HG02973 (cell line): ENCODE measurements around the gene ADAMTS12.

Source experiments
- ATAC-seq: cut with Tn5 transposase; IDR thresholded peaks from one replicate; pipeline ENCODE4 v1.9.1; 2021; ENCODE audit warnings: moderate library complexity; ENCODE audit not compliant: unreplicated experiment

ADAMTS12 gene

DNA sequence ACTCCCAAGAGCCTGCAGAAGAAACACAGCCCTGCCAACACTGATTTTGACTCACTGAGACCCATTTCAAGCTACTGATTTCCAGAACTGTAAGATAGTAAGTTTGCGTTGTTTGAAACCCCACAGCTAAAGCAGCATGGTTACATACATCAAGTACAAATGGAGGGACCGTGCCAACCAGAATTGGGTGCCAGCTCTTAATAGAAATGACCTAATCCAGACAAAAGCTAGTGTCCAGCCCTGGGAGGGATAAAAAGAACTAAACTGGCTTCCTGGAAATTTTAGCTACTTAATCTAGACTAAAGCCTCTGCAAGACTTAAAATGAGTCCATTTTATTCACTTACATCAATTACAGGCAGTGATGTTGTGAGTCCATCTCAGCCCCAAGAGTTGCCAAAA, 122.6 kb downstream of the ADAMTS12 start:
- no peak for ATAC-seq

DNA sequence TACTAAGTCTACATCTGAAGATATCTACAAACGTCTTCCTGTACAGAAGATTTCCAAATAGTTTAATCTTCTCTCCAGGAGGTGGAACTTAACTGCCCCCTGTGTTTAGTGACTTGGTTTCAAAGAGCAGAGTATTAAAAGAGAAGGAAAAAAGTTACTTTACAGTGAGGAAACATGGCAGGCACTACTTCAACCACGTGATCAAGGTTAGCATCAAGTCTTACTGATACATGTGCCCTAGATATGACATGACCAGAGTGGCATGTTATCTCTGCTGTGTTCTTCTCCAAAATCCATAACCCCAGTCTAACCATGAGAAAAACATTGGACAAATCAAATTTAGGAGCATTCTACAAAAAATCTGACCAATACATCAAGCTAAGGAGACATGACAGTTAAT, 125.8 kb downstream of the ADAMTS12 start:
- ATAC-seq: no peak

DNA sequence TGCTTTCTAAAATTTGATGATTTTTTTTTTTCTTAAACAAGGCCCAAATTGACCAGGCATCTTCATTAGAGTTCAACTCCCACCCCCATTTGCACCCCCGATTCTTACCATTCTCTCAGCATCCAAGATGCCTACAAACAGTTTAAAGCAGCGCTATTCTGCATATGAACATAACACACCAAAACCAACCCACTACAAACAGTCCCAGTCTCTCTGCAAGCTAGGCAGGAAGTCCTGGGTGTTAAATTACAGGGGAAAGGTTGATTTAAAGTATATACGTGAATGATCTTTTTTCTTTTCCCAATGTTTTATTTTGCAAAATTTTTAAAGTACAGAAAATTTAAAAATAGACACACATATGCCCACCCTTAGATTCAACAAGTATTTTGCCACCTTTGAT, 127.0 kb downstream of the ADAMTS12 start:
- no peak for ATAC-seq

DNA sequence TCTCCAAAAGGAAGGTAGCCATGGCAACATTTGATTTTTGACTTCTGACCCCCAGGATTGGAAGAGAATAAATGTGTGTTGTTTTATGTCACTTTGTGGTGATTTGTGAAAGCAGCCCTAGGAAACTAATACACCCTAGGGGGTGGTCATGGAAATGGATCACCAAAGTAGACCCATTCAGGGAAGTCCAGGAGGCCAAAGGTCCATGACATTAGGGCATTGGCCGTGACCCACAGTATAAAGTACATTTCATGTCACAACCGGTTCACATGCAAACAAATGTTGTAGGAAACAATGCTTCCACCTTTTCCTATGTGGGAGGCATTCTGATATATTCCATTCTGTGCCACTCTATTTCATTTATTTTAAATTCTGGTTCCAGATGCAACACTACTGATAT, 128.4 kb downstream of the ADAMTS12 start:
- no peak for ATAC-seq

DNA sequence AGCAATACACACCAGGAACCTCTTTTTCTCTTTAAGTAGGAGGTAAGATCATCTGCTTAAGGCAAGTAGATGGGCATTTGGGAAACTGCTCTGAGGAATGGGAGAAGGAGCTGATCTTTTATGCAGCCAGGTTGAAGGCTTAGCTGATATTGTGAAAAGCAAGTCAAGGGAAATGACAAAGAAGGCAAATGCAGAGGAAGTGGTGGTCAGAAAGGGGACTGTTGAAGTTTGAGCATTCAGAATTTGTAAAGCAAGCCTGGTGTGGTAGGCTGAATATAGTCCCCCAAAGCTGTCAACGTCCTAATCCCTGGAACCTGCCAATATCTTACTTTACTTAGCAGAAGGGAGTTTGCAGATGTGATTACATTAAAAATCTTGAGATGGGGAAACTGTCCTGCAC, 128.9 kb downstream of the ADAMTS12 start:
- no peak for ATAC-seq

DNA sequence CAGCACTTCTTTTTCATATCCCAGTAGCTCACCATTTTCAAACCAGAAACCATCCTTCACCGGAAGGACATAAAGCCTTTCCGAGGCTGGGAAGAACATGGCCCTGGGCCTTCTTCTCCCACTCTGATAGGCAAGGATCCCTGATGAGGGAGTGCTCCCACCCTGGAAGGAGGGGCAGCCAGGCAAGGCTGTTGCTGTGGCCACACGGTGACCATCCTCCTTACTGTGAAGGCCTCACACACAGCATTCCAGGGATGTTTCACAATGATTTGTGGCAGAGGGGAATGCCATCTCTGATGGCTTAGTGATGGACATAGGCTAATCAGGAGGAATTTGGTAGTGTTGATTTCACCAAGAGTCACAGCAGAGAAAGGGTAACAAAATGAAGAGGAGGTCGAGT, 130.7 kb downstream of the ADAMTS12 start:
- ATAC-seq: no peak

DNA sequence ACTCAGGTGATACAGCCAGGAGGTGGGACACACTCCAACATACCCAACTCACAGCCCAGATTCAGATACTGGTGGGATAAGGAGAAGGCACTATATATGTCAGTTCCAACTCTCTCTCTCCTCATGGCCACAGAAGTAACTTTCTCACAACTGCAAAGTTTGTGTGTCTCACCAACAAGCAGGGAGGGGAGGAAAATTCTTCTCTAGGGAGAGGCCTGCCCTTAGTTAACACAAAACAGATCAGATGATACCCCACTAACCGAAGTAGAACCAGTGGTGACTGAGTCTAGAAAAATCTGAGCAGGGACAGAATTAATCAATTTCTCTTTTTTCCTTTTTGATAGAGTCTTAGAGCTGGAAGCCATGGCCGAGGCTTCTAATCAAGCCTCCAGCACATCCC, 133.1 kb downstream of the ADAMTS12 start:
- no peak for ATAC-seq

DNA sequence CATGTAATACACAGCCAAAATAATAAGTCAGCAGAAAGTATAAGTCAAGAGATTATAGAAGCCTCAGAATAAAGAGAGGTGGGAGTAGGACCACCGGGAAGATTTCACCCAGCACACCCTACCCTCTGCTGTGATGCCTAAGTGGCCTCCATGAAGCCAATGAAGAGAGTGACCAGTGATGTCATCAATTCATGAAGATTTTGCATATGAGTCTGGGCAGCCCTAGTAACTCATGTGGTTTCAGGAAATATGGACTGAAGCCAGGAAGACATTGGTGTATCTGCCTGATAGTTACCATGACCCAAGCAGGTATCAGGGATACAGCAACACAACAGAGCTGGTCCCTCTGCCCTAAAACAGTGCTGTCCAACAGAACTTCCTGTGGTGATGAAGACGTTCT, 135.3 kb downstream of the ADAMTS12 start:
- ATAC-seq: no peak

DNA sequence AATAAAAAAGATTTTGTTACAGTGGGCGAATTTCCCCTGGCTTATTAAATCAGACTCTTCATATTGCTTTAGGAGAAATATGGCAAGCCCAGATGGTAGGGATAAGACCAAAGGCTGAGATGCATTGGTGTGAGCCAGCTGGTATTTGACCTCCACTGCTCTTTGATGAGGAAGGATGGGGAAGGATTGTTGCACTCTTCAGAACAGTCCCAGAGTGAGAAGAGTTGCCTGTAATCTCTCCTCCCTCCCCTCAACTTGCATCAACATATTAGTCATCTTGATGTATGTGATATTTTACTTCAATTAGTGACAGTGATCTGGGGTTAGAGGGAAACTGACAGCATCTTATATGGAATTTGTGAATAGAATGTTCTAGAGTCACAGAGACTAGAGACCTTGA, 136.6 kb downstream of the ADAMTS12 start:
- no peak for ATAC-seq

DNA sequence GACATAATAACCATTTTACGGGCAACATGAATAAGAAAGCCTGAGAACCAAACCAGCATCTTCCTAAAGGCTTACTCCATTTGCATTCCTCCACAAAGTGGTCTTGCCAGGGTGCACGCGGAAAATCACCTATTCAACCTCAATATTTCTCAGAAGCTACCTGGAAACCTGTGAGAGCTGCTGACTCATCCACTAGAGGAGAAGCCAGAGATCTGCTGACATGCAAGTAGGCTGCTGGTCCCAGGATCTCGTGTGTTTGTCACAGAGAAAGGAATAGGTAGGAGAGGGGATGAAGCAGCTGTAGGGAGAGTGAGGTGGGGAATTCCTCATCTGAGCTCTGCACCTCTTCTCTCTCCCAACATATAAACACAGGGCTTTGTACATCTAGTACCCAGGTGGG, 138.1 kb downstream of the ADAMTS12 start:
- ATAC-seq: no peak

DNA sequence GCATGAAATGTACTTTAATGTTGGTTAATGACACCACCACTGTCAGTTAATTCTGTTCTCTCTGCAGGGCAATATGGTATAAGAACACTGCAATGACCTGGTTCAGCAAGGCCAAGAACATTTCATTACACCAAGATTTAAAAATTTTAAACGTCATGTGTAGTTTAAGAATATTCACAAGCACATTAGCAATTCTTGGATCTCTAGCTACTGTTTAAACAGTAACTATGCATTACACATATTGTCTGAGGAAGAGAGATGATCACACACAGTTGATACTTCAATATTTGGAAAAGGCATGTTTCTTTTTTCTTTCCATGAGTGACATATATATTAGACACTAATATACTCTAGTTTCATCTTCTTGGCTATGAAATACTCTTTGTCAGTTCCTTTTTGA, 143.0 kb downstream of the ADAMTS12 start:
- no peak for ATAC-seq

DNA sequence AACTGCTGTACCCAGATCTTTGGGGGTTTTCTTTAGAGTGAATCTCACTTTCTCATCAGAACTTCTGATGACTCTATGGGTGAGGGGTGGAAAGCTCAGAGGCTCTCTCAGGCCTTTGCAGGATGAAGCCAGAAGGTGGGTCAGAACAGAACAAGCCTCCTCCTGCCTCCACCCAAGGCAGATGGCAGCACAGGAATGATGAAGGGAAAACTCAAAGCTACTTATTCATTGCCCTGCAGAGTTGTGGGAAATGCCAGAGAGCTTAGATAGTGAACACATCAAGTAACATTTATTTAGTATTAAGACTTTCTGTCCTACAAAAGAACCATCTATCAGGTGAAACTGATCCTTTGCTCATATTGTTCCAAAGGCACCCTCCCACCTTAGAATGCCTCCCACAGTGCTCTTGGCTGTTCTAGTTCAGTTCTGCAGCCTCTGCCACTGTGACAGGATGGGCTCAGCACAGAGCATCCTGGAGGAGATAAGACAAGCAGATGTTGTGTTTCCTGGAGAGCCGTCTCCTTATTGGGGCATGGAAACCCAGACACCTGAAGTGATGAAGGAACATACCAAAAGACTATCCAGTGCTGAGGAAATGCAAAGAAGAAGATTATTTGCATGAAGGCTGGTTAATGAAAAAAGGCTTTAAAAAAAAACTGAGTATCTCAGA, 146.6 kb downstream of the ADAMTS12 start:
- no peak for ATAC-seq

DNA sequence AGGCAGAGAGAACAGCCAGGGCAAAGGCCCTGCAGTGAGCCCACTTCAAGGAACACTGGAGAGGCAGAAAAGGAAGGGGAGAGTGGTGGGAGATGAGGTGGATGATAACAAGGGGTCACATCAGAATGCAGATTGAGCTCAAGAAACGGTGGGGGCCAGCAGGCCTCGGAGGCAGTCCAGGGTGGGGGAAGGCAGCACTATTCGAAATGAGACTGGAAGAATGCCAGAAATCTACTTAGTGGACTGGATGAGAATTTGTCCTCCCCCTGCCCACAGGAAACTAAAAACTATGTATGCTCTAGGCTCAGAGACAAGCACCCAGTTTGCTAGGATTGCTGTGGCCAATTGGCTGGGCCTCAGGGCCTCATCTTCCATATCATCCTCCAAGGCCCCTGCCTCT, 148.7 kb downstream of the ADAMTS12 start:
- ATAC-seq: no peak

DNA sequence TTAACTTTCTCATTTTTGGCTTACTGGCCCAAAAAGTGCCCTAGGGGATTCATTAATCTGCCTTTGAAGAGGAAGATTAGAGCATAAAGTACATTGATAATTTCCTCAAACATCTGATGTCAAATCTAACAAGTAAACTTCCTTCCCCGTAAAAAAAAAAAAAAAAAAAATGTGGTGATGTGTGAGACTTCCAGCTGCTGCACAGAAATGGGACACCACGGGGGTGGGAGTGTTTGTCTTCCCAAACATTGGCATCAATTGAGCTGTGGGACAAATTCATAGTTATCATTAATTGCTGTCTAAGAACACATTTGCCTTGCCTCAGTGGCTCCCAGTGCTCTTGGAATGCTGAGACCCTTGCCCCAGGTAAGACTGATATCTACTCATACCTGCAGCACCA, 149.6 kb downstream of the ADAMTS12 start:
- ATAC-seq: no peak

DNA sequence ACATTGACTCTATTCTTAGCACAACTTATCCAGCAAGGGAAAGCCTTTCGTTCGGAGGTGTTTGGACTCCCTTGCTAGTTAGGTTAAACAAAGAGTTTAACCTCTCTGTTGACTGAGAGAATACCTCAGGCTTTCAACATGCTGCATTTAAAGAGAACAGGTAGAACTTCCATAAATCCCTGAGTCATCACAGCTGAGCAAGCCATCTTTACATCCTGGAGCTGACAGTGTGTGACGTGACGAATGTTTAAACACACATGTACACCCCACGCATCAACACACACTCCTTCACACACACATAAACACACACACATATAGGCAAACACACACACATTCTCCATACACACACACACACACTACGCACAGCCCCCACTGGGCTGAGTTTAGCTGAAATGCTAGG, 152.8 kb downstream of the ADAMTS12 start:
- ATAC-seq: no peak

DNA sequence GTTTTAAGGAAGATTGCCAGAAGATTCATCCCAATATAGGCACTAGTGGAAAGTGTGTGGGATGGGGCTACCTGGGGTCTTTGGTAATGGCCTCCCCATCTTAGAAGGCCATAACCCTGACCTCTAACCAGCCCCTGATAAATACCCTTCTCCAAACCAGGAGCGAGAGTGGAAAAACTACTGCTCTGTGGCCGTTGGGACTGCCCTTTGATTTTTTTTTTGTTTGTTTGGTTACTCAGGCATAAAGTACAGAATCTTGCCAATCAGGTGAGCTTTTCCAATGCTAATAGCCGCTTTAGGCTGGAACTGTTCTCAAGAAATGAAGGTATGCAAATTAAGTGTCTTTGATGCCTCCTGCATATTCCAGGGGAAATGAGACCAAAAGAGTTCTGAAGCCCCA, 153.7 kb downstream of the ADAMTS12 start:
- no peak for ATAC-seq

DNA sequence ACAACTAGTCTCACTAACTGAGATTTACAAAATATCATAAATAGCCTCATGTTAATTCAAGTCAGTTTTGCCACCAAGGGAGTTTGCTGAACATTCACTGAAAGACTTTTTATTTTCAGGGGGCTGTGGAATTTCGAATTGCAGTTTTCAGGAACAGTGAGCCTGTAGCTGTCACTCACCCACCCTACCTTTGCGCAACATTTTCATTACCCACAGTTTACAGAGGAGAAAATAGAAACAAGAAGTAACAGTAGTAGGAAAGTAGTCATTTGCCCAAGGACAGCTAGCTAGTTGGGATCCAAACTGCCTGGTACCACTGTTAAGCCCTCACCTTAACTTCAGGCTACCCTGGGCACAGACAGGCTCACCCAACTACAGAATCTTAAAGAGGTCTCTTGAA, 154.1 kb downstream of the ADAMTS12 start:
- ATAC-seq: no peak

DNA sequence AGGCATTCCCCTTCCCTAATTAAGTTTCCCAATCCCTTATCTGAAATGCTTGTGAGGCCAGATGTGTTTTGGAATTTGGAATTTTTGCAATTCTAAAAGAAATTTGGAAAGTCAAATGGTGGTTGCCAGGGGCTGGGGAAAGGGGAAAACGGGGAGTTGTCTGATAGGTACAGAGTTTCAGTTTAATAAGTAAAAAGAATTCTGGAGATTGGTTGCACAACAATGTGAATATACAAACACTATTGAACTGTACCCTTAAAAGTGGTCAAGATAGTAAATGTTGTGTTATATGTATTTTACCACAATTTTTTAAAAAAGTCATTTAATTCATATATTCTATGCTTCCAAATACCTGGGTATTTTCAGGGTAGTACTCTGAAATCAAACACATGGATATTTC, 154.5 kb downstream of the ADAMTS12 start:
- no peak for ATAC-seq

DNA sequence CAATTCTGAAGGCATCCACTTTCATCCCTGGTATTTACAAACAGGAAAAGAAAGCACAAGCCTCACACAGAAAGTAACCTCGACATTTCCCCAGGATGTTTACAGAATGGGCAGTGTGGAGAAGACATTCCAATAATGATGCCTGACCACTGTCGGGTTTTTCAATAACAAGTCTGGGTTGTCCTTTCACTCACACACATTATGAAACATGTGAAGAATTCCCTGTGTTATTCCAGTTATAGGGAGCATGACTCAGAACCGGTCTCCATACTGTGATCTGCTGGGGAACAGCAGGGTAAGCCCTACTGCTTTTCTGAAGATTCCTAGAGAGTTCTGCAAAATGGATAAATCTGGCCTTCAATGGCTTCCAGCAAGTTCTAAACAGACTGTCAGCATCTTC, 155.3 kb downstream of the ADAMTS12 start:
- ATAC-seq: no peak

DNA sequence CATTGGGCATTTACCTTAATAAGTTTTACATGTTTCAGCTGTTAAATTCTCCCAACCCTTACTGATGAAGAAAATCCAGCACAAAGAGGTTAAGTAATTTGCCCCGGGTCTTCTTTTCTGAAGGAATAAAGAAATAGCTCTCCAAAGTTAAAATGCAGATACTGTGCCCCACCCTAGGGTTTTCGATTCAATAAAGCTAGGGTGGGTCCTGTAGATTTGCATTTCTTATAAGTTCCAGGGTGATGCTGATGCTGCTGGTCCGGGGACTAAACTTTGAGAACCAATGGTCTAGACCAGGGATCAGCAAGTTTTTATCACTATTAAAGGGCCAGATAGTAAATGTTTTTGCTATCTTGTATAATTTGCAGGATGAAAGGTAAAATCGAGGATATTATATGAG, 156.7 kb downstream of the ADAMTS12 start:
- ATAC-seq: no peak

DNA sequence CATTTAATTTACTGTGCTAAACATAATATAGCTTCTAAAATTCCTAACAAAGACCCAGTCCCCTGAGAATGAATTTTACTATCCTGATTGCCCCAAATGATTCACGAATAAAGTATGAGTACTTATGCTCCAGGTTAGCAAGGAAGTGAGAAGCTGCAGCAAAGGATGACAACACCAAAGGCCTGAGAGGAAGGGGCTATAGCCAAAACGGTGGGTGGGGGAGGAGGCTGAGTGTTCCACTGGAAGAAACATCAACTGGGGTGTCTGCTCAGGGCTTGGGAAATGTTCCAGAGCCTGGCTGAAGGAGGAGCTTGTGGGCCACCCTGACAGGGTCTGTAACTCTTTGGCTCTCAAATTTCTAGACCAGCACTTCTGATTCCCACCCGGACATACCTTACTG, 157.3 kb downstream of the ADAMTS12 start:
- no peak for ATAC-seq

DNA sequence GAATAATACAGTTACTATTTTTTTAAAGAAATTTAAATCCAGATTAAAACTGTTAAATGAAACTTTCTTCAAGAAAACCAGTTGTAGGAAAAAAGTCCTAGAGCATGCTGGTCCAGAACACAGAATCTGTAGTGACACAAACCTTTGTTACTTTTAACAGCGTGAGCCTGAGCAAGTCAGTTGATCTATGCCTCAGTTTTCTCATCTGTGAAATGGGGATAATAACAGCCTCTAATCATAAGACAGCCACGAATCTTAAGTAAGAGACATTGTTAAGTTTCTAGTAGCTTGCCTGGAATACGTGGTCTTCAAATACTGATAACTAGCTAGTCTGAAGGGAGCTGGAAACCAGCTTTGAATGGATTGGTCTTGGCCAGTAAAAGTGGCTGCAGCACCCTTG, 158.6 kb downstream of the ADAMTS12 start:
- ATAC-seq: no peak

DNA sequence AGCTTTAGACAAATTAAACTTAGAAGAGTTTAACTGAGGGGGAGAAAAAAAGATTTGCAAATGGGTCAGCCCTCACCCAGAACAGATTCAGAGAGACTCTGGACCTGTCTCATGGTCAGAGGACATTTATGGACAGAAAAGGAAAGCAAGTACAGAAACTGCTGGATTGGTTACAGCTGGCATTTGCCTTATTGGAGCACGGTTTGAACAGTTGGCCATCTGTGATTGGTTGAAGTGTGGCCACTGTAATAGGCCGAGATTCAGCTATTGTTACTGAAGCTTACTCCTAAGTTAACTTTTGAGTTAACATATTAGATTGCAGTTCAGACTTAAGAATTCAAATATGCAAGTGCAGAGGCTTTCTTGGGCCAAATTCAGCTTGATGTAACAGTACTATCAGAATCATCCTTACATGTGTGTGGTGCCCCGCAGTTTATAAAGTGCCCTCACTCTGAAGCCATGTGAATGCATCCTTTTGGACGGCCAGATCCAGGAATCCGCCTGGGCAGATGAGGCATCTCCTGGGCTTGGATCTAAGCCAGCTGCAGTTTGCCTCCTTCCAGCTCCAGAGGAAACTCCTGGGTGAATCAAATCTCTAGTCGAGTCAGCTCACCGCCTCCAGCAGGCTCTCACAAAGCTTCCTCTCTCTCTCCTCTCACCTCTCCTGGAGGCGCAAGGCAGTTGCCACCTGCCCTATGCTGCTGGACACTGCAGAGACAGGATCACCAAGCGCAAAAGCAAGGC, 165.2 kb downstream of the ADAMTS12 start:
- ATAC-seq: no peak
